Measurements from ENCODE around the gene ZNF469.

The ZNF469 gene

DNA sequence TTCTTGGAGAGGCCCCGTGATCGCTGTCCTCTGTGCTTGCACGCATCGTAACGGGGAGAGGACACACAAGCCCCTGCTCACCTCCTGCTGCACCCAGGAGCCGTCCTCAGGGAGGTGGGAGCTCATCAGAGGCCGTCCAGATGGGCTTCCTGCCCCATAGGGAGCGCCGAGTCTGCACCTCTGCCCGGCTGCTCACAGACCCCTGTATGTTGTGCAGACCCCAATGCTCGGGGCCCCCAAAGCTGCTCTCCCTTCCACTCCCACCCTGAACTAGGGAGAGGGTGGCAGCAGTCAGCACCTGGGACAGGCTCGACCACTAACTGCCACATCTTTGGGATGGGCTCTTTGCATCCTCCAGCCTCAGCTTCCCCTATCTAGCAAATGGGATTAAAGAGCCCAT lies 4.4 kb upstream of the ZNF469 start:
- no peak for DNase-seq

- DNase-seq = no peak
Measured at GRCh38 chr16:88378836-88379693, 3.7 kb upstream of the ZNF469 start.

DNA sequence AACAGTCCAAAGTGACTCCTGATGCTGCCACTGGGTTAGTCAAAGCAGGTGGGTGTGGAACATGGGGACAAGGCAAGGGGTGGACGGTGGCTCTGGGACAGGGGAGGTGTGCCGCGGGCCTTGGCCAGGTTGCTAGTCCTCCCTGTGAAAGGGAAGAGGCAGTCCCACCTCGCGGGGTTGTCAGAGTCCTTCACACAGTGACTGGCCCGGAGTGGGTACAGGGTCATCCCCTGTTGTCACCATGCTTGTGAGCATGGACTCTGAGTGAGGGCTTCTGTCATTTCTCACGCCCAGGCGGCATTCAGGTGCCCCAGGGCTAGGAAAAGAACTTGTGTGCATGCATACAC lies 3.1 kb upstream of the ZNF469 start:
- no peak for DNase-seq

- no peak for DNase-seq
Measured at GRCh38 chr16:88380099-88380498, 2.7 kb upstream of the ZNF469 start.

- DNase-seq = no peak
Measured at GRCh38 chr16:88380619-88381018, 2.1 kb upstream of the ZNF469 start.

DNA sequence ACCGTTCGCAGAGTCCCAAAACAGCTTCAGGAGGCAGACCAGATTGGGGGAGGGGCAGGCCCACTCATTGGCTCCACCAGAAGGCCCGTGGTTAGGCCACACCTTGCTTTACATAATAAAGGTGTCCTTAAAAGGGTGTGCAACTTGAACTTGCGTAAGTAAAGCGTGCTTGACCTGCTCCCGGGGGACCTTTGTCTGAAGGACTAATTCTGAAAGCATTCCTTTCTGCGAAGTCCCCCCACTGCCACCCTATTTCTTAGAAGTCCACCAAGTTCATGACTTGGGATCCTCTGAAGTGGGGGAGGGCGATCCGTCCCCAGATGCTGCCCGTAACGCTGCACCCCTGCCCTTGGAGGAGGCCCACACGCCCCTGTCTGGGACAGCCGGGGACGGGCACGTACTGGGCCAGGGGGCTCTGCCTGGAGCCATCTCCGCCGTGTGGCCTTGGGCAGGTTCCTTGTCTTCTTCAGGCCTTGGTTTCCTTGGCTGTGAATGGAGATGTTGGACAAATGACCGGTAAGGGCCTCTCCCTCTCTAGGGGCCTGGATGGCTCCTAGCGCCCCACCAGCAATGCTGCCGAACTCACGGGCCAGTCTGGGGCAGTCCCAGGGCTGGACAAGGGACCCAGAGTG lies 823 bp upstream of the ZNF469 start:
- DNase-seq = no peak

DNA sequence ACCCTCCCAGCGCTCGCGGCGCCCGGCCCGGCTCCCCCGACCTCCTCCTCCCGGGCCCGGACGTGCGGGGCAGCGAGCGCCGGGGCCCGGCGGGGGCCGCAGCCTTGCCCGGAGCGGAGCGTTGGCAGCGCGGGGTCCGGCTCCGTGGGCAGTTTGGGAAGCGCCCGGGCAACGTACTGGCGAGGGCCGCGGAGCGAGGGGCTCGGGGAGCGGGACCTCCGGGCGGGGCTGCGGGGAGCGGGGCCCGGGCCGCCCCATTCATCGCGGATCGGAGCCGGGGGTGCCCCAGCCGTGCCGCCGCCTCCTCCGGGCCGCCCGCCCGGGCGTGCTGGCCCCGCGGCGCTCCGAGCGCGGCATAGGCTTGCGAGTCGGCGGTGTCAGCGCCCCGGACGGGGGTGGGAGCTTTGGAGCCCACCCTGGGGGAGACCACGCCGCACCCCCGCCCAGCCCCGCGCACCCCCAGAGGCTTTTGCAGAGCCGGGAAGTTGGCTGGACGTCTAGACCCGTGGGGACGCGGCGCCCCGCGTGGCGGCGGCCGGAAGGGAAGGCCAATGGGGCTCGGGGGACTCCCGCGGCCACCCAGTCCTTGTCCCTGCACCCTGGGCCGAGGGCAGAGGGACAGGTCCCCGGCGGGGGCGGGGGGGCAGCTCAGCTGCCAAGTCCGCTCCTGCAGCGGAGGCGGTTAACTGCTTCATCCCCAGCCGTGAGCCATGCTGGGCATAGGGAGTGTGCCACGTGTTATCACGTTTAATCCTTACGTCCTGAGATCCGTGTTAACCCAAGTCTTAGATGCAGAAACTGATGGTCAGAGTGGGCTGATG lies 852 bp downstream of the ZNF469 start:
- DNase-seq = no peak

DNA sequence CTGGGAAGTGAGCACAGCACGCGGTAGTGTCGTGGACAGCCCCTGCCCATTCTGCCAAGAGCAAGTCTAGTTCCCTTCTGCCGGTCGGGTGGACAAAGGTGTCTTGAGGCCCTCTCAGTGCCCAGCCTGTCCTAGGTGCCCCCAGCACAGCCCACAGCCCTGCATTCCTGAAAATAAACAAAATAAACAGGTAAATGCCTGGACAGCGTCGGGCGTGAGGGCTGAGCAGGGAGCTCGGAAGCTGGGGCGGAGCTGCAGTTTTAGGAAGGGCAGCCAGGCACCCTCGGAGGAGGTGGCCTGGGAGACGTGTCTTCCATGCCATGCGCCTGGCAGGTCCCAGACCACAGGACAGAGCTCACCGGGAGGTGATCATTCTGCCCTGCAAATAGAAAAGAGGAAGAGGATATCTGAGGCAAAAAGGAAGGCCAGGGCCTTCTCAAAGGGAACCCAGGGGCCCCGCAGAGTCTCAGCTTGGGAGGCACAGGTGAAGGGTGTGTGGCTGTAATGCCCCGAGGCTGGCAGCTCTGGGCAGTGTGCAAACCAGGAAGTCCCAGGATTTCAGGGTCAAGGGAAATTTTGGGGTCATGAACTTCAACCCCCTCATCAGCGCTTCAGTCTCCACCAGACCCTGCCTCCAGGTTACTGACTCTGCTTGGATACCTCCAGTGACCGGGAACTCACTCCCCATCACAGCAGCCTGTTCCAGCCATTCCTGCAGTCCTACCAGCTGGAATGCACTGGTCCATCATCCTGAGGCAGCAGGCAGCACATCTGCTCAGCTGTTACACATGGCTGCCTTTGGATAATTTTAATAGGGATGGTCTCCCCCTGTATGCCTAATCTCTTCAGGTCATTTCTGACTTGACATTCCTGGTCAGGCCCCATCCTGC lies 1.7 kb downstream of the ZNF469 start:
- DNase-seq = no peak

DNA sequence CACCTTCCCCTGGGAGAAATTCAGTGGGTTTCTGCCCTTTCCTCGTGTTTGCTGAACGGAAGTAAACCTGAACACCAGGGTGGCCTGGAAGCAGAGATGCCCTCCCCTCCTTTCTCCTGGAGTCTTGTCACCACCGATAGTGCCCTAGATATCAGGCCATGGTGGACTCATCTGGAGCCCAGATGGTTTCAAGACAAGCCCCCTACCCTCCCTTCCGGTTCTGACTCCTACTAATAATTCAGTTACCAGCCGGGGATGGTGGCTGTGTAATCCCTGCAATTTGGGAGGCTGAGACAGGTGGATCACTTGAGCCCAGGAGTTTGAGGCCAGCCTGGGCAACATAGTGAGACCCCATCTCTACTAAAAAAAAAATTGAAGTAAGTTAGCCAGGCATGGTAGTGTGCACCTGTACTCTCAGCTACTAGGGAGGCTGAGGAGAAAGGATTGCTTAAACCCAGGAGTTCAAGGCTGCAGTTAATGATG lies 2.4 kb downstream of the ZNF469 start:
- no peak for DNase-seq

DNA sequence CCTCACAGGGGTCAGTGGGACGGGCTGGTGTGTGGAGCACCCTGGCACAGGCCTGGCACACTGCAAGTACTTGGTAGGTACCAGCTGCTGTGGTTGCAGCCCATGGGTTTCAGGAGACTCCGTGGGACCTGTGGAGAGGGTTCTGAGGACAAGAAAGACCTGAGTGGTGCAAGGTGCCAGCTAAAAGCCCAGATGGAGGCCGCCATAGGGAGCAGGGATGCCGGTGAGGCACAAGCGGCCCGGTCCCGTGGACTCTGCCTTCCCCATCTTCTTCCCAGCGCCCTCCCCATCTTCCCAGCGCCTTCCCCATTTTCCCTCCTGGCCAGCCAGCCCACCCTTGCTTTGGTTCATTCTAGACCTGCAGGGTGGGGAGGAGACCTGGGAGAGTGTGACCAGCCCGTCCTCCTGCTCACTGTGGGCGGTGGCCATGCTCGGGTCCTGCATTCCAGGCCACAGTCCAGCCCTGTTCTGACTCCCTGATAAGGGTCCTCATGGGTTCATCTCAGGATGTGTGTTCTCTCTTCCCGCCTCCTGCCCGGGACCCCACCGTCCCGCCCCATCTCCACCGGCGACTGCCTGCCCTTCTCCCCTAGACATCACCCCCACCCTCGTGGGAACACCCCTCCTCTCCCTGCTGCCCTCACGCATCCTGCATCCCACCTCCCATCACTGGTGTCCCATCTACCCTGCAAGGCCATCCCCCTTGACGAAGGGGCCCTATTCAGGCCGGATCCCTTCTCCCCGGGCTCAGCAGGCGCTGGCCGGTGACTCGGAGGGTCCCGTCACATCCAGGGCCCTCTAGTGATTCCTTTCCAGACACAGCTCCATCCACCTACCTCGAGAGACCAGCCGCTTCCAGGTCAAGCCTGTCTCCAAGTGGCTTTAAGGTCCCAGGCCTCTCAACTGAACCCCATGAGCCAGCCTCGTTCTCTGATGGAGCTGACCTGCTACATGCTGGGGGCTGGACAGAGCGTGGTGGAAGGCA lies 3.4 kb downstream of the ZNF469 start:
- DNase-seq = no peak

- no peak for DNase-seq
Measured at GRCh38 chr16:88387180-88387765, 4.5 kb downstream of the ZNF469 start.

- DNase-seq = no peak
Measured at GRCh38 chr16:88387941-88388627, 5.3 kb downstream of the ZNF469 start.

DNA sequence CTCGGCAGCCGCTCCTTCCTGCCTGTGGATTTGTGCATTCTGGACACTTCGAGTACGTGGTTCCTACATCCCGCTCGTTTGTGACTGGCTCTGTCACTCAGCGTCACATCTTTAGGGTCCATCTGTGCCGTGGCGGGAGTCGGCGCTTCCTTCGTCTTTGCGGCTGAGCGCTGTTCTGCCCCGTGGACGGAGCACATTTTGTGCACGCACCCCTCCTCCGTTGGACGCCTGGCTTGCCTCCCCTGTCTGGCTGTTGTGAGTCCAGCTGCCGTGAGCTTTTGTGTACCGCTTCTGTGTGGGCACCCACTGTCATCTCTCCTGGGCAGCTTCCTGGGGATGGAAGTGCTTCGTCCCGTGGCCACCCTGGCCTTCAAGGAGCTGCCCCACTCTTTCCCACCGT lies 6.4 kb downstream of the ZNF469 start:
- no peak for DNase-seq

- DNase-seq = no peak
Measured at GRCh38 chr16:88389621-88390160, 6.9 kb downstream of the ZNF469 start.

- DNase-seq = no peak
Measured at GRCh38 chr16:88390265-88390664, 7.5 kb downstream of the ZNF469 start.

GRCh38 chr16:88390735-88391134 lies 8.0 kb downstream of the ZNF469 start:
- no peak for DNase-seq

DNA sequence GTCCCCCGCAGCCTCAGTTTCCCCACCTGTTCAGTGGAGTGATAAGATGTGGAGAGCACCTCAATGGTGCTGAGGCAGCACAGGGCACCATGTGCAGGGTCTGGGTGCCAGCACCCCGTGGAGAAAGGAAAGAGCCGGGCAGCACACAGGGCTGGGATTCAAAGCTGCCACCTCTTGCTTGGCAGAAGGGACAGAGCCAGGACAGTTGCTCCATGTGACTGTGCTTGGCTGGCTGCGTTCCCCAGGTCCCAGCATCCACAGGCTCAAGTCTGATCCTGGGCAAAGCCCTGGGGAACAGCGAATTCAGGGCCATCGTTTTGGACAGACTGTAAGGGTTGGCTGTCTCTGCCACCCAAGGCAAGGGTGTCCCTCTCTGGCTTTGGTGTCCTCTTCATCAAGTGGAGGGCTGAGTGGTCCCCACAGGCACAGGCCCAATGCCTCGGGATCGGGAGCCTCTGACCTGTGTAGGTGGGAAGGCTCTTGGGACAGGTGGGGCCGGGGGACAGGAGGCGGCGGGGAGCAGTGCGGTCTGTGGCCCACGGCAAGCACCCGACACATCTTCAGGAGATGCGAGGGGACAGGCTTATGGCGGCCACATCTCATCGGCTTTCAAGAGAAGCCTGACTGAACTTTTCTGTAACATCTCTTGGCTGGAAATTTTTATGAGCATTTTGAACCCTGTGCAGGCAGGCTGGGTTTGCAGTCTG lies 8.5 kb downstream of the ZNF469 start:
- DNase-seq = no peak

DNA sequence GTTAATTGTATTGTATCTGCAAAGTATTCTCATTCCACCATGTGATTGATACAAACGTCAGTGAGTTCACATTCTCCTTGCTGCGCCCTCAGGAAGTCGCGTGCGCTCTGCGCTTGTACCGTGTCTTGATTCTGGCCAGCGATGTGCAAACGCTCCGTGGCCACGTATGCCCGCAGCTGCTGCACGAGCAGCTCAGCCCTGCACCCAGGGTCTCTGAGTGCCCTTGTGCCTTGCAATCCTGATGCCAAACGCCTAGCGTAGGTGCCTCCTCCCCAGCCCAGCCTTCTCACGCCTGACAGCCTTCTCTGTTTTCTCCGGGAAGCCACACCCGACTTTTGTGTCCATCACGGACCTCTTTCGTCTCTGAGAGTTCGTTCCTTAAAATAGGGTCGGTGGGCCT lies 9.4 kb downstream of the ZNF469 start:
- DNase-seq = no peak

DNA sequence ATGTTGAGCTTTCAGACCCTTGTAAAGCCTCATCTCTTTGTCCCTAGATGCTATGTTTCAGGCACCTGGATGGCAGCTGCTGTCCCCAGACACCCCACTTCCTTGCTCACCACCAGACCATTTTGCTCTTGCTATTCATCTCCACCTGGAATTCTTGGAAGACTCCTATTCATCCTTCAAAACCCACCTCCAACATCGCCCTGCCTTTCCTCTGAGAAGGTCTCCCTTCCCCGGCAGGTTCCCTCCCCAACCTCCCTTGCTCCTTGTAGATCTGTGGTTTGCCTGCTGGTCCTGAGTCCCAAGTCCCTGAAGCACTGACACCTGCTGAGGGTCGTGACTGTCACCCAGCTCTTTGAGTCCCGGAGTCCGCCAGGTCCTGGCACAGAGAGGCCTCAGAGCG lies 9.9 kb downstream of the ZNF469 start:
- no peak for DNase-seq

Measured in activated T-cell treated with anti-CD3 and anti-CD28 coated beads, Interleukin-2, amount 50 U/mL, for 1 hour (primary cell).